GDM1 (cell line): ENCODE results near the gene ZP3.
"Not testable (repeated sequence)": the region's sequence is repeated elsewhere in the genome, so short reads cannot be mapped to it uniquely, and the experiment has no call there.

Experiments
- DNase-seq: peaks from one replicate; lab custom pipeline; 2025; lab: John Stamatoyannopoulos, UW

The ZP3 gene

DNA sequence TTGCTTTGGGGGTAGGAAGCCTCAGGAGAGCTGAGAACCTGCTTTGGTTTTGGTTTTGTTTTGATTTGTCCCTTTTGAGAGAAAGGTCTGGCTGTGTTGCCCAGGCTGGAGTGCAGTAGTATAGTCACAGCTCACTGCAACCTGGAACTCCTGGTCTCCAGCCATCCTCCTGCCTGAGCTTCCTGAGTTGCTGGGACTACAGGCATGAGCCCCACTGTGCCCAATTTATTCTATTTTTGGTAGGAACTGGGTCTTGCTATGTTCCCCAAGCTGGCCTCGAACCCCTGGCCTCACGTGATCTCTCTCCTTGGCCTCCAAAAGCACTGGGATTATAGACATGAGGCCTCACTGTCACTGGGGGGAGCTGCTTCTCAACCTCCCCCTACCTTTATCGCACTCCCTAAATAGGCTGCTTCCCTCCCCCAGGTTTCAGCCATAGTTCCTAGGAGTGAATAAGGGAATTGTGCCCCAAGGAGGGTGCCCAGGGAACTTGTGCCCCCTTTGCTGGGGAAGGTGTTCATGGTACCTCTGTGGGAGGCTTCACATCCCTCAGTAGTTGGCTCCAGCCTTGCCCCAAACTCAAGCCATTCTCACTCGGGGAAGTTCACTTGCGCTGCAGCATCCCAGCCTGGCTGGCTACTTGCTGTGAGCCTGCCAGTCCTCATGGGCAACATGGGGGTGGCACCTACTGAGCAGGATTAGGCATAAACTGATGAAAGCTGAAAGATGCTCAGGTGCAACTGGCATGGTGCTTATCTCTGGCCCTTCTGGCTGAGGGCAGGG is 18.1 kb downstream of the ZP3 start:
- DNase-seq: not testable (repeated sequence)

DNA sequence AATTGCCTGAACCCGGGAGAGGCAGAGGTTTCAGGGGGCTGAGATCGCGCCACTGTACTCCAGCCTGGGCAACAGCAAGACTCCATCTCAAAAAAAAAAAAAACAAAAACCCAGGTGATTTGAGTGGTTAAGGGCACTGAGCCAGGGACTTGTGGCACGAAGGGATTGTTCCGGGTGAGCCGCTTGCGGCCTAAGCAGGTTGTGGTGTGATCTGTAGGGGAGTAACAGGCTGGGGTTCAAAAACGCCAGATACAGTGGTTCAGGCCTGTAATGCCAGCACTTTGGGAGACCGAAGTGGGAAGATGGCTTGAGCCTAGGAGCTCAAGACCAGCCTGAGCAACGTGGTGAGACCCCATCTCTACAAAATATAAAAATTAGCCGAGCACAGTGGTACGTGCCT is 19.1 kb downstream of the ZP3 start:
- DNase-seq: not testable (repeated sequence)

DNA sequence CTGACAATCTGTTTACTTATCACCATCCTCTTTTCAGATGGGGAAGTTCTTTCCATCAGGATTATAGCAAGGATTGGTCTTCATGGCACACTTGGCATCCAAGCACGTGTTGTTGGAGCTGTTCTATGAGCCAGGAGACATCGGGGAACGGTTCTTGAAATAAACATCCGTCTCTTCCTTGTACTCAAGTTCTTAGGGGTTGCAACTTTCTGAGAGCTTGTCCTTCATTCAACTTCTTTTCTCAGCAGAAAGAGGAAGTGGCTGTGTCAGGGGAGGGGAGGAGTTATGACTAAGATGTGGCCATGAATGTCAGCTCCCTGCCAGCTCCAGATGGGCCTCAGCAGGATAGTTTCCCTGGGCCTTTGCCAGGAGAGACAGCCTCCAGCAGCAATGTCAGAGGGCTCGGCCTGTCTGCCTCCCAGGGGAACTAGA is 20.8 kb downstream of the ZP3 start:
- peak; percentile 27 for DNase-seq

DNA sequence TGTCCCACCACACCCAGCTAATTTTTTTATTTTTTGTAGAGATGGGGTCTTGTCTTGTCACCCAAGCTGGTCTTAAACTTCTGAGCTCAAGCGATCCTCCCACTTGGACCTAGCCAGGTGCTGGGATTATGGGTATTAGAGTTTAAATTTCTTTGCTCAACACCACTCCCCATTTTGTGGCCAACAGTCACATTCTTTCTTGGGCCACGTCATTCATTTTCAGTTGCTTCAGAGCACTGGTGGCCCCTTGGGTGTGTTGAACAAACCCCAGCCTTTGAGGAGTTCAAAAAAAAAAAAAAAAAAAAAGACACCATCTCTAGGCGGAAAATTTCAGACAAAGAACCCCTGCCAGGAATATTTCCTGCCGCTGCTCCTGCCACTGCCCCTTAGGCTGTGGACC is 32.3 kb downstream of the ZP3 start:
- not testable (repeated sequence) for DNase-seq

DNA sequence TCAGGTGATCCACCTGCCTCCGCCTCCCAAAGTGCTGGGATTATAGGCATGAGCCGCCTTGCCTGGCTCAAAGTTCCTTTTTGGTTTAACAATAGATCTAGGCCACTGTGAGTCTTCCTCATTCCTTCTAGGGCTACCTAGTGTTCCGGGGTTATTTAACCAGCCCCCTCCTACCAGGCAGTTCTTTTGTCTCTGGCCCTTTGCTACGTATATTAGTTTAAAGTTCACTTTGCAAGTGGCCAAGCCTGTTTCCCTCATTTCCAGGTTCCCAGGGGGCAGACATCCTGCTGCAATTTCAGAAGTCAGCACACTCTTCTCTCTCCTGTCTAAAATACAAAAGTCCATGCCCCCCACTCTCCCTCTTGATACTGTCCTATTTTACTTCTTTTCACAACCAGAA is 33.8 kb downstream of the ZP3 start:
- DNase-seq: not testable (repeated sequence)

GRCh38 chr7:76460767-76461166 is 36.0 kb downstream of the ZP3 start:
- not testable (repeated sequence) for DNase-seq

GRCh38 chr7:76461464-76462101 is 36.8 kb downstream of the ZP3 start, which contains the start of gene DTX2:
DTX2 (plus strand) TSS chr7:76461709; CDS start chr7:76480510, 18,801 bp downstream.
- DNase-seq: not testable (repeated sequence)

- DNase-seq: not testable (repeated sequence)
Observed at GRCh38 chr7:76462271-76462882, 37.6 kb downstream of the ZP3 start.

DNA sequence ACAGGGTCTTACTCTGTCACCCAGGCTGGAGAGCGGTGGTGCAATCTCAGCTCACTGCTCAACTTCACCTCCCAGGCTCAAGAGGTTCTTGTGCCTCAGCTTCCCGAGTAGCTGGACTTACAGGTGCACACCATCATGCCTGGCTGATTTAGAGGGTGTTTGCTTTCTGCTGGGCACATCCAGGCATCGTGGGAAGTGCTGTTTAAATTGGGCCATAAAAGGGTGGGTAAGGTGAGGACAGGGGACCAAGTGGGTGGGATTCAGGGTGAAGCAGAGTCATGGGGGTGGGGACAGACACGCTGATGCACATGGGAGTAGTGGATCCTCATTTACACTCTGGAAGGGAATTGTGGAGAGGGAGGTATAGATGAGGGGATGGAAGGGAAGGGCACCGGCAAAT is 40.2 kb downstream of the ZP3 start:
- DNase-seq: not testable (repeated sequence)

GRCh38 chr7:76465950-76466349 is 41.2 kb downstream of the ZP3 start:
- not testable (repeated sequence) for DNase-seq

- DNase-seq: not testable (repeated sequence)
Observed at GRCh38 chr7:76467743-76468404, 43.1 kb downstream of the ZP3 start.

DNA sequence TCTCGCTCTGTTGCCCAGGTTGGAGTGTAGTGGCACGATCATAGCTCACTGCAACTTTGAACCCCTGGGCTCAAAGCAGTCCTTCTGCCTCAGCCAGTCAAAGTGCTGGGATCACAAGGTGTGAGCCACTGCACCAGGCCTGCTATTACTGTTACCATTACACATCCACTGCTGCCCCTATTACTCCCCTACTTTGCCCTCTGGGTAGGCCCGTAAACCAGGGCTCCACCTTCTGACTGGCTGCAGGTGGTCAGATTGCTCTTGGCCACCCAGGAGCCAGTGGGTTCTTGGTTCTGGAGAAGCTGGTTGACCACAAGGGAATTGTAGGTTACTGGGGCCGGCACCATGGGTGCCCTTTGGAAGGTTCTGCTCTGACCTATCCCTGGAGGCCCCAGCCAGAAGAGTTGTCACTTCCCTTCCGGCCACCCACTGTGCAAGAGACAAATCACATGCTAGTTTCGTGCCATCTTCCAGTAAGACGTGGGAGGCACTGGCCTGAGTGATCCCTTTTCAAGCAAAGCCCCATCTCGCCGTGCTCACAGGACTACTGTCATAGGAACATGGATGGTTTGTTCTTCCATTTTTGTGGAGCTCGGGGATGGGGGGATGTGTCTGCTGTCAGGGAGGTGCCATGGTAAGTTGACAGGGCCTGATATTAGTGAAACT is 46.9 kb downstream of the ZP3 start:
- DNase-seq: not testable (repeated sequence)

GRCh38 chr7:76473097-76473496 is 48.3 kb downstream of the ZP3 start:
- not testable (repeated sequence) for DNase-seq

GRCh38 chr7:76476280-76476679 is 51.5 kb downstream of the ZP3 start:
- DNase-seq: not testable (repeated sequence)

DNA sequence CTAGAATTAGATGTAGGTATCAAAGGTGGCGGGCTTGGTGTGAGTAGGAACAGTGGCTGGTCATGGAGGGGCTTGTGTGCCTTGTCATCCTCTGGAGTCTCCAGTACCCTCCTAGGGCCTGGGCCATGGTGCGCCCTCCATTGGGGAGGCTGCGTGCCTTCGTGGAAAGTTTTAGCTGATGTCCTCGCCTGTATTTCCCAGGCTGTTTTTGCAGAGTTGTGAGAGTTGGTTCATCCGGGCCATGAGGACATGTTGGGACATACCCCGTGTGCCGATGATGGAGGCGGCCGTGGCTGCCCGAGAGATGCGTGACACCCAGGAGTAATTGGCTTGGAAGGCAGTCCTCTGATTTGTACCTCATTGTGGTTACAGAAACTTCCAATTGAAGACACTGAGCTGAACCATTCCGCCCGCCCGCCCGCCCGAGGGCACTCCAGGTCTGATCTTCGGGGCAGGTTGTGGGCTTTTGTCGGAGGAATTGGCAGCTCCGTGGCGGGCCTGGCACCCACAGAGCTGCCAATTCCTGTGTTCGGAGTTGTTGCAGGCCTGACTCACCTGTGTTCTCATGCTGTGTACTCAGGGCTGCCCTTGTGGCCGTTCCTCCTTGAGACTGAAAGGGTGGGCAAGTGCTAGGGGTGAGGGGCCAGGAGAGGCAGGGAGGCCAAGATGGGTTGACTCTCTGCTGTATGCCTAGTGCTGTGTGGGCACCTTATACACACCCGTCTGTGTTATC is 52.2 kb downstream of the ZP3 start:
- DNase-seq: not testable (repeated sequence)

DNA sequence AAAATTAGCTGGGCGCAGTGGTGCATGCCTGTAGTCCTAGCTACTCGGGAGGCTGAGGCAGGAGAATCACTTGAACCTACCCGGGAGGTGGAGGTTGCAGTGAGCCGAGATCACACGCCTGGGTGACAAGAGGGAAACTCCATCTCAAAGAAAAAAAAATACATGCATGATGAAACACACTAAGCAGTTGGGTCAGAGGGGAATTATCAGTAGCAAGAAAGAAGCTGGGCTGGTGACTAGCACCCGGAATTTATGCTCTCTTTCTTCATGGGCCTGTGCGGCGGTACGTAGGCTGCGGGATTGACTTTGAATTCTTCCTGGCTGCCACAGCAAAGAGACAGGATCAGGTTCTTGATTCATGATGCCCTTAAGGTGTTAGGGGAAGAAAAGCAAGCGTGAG is 54.9 kb downstream of the ZP3 start:
- DNase-seq: not testable (repeated sequence)

DNA sequence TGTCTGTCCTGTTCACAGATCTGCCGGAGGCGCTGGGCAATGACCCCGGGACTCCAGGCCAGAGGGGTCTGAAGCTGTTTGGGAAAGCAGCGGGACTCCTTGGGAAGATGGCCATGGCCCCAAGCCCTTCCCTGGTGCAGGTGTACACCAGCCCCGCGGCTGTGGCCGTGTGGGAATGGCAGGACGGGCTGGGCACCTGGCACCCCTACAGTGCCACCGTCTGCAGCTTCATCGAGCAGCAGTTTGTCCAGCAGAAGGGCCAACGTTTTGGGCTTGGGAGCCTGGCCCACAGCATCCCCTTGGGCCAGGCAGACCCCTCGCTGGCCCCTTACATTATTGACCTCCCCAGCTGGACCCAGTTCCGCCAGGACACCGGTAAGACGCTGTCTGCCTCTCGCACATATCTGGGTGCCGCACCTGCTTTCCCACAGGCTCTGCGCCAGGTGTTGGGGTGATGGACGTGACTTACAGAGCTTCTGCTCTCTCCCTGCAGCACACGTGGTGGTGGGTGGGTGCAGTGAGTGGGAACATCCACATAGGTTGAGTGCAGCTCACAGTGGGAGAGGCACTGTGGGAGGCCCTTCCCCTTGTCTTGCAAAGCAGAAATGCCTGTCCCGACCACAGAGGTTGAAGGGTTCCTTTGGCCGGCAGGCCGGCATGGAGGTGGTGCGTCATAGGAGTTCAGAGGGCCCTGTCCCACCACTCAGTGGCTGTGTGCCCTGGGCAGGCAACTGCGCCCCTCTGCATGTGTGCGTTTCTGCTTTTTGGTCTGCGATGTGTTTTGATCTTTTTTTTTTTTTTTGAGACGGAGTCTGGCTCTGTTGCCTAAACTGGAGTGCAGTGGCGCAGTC is 55.9 kb downstream of the ZP3 start:
- not testable (repeated sequence) for DNase-seq

GRCh38 chr7:76482660-76483059 is 57.9 kb downstream of the ZP3 start:
- not testable (repeated sequence) for DNase-seq

DNA sequence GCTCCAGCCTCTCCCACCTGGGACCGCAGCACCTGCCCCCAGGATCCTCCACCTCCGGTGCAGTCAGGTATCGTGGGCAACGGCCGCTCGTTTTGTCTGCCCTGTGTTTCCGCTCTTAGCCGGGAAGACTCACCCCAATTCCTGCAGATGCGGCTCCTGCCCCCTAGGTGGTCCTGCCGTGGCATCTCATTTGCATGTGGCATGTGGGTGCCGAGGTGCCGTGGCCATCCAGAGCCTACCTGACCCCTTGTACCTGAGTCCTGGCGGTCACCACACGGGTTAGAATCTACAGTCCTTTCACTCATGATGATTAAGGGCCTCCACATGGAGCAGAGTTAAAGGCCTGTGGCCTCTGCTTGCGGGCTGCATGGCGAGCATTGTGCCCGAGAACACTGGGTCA is 58.3 kb downstream of the ZP3 start:
- DNase-seq: not testable (repeated sequence)

- not testable (repeated sequence) for DNase-seq
Observed at GRCh38 chr7:76484456-76484855, 59.7 kb downstream of the ZP3 start.
